Retina (tissue), 1 donor: Measurements from ENCODE around the gene CD93.

Experiments
- DNase-seq: peaks from one replicate; pipeline ENCODE4 v3.0.0-alpha.2; 2016

CD93 gene

GRCh38 chr20:23032056-23032749, 53.9 kb downstream of the CD93 start:
- DNase-seq, result no peak

- DNase-seq, result no peak
Measured at GRCh38 chr20:23031346-23031745, 54.8 kb downstream of the CD93 start.
